ENCODE results near the gene S100A10.

S100A10 gene

GRCh38 chr1:151960780-151961513 lies 32.7 kb downstream of the S100A10 start:
- DNase-seq, result no peak

- no peak for DNase-seq
Measured at GRCh38 chr1:151958959-151959358, 34.7 kb downstream of the S100A10 start.

GRCh38 chr1:151956957-151957497 lies 36.6 kb downstream of the S100A10 start:
- no peak for DNase-seq

GRCh38 chr1:151953409-151954094 lies 40.1 kb downstream of the S100A10 start:
- no peak for DNase-seq

GRCh38 chr1:151952811-151953210 lies 40.8 kb downstream of the S100A10 start:
- no peak for DNase-seq

- no peak for DNase-seq
Measured at GRCh38 chr1:151949371-151950193, 44.1 kb downstream of the S100A10 start.

GRCh38 chr1:151948506-151948905 lies 45.2 kb downstream of the S100A10 start:
- DNase-seq, result no peak

- DNase-seq, result peak; percentile 19
Measured at GRCh38 chr1:151947140-151947539, 46.5 kb downstream of the S100A10 start.

GRCh38 chr1:151945725-151946722 lies 47.6 kb downstream of the S100A10 start:
- DNase-seq, result peak; percentile 94

- no peak for DNase-seq
Measured at GRCh38 chr1:151944857-151945575, 48.6 kb downstream of the S100A10 start.

GRCh38 chr1:151944126-151944856 lies 49.4 kb downstream of the S100A10 start:
- DNase-seq, result no peak

- no peak for DNase-seq
Measured at GRCh38 chr1:151943591-151943990, 50.1 kb downstream of the S100A10 start.

GRCh38 chr1:151942882-151943281 lies 50.8 kb downstream of the S100A10 start:
- DNase-seq, result no peak

GRCh38 chr1:151940541-151940940 lies 53.1 kb downstream of the S100A10 start:
- DNase-seq, result no peak

GRCh38 chr1:151939779-151940178 lies 53.9 kb downstream of the S100A10 start:
- no peak for DNase-seq

GRCh38 chr1:151939141-151939540 lies 54.5 kb downstream of the S100A10 start:
- DNase-seq, result no peak

GRCh38 chr1:151936653-151937052 lies 57.0 kb downstream of the S100A10 start:
- no peak for DNase-seq

GRCh38 chr1:151935894-151936602 lies 57.6 kb downstream of the S100A10 start:
- no peak for DNase-seq

- DNase-seq, result peak; percentile 51
Measured at GRCh38 chr1:151935154-151935553, 58.5 kb downstream of the S100A10 start.

All from fibroblast of skin of abdomen (primary cell).